H9 (cell line): ENCODE data around the gene PIK3C2B. TPM values are rescaled to one million over a fixed set of nuclear protein-coding genes. Genes with fewer than 3 reads are reported as not detected.

ENCODE experiments used
- DNase-seq: peaks from one replicate; pipeline ENCODE4 v3.0.0-alpha.2; 2017
- H2AFZ ChIP-seq: one replicate; pipeline ENCODE4 v1.6.1; 2013; ENCODE audit warnings: mild to moderate bottlenecking, low read length, control low read depth, moderate library complexity
- H2AK5ac ChIP-seq: 2 replicates; pipeline ENCODE4 v1.6.1; 2013; ENCODE audit warnings: low read length, control low read depth, mixed read lengths; ENCODE audit not compliant: insufficient read length
- H2BK120ac ChIP-seq: one replicate; pipeline ENCODE4 v1.6.1; 2013; ENCODE audit warnings: low read depth, mild to moderate bottlenecking, low read length, control low read depth, inconsistent platforms; ENCODE audit not compliant: poor library complexity, severe bottlenecking
- H2BK12ac ChIP-seq: 2 replicates; pipeline ENCODE4 v1.6.1; 2013; ENCODE audit warnings: low read length, control low read depth, mixed read lengths, low read depth; ENCODE audit not compliant: insufficient read length
- H2BK15ac ChIP-seq: 2 replicates; pipeline ENCODE4 v1.6.1; 2013; ENCODE audit warnings: low read depth, low read length, control low read depth
- H2BK20ac ChIP-seq: one replicate; pipeline ENCODE4 v1.6.1; 2013; ENCODE audit warnings: low read depth, mild to moderate bottlenecking, low read length, control low read depth, inconsistent platforms; ENCODE audit not compliant: poor library complexity, severe bottlenecking
- H2BK5ac ChIP-seq: 2 replicates; pipeline ENCODE4 v1.6.1; 2013; ENCODE audit warnings: low read length, control low read depth, mixed read lengths; ENCODE audit not compliant: insufficient read length
- H3K14ac ChIP-seq: 2 replicates; pipeline ENCODE4 v1.6.1; 2013; ENCODE audit warnings: low read length, control low read depth; ENCODE audit not compliant: insufficient read depth
- H3K18ac ChIP-seq: 2 replicates; pipeline ENCODE4 v1.6.1; 2013; ENCODE audit warnings: low read depth, mild to moderate bottlenecking, mixed read lengths, low read length, control low read depth; ENCODE audit not compliant: insufficient read length
- H3K23ac ChIP-seq: 2 replicates; pipeline ENCODE4 v1.6.1; 2013; ENCODE audit warnings: low read length, control low read depth, mixed read lengths, low read depth; ENCODE audit not compliant: insufficient read length
- H3K23me2 ChIP-seq: 2 replicates; pipeline ENCODE4 v1.6.1; 2013; ENCODE audit warnings: low read depth, mild to moderate bottlenecking, mixed read lengths, low read length, control low read depth; ENCODE audit not compliant: insufficient read length, poor library complexity, severe bottlenecking
- H3K27ac ChIP-seq: 2 replicates; pipeline ENCODE4 v1.5.1; 2013; ENCODE audit warnings: low read length, control low read depth, mixed read lengths, low read depth; ENCODE audit not compliant: insufficient read length
- H3K27me3 ChIP-seq: 2 replicates; pipeline ENCODE4 v1.6.1; 2013; ENCODE audit warnings: low read length, control low read depth, inconsistent platforms; ENCODE audit not compliant: insufficient read depth
- H3K4ac ChIP-seq: 2 replicates; pipeline ENCODE4 v1.6.1; 2013; ENCODE audit warnings: low read depth, mild to moderate bottlenecking, control low read depth, inconsistent platforms, low read length, moderate library complexity
- H3K4me1 ChIP-seq: 2 replicates; pipeline ENCODE4 v1.6.1; 2013; ENCODE audit warnings: low read length, control low read depth, inconsistent platforms; ENCODE audit not compliant: insufficient read depth
- H3K4me2 ChIP-seq: 2 replicates; pipeline ENCODE4 v1.6.1; 2013; ENCODE audit warnings: low read length, control low read depth, mixed read lengths; ENCODE audit not compliant: insufficient read length, insufficient read depth
- H3K56ac ChIP-seq: 2 replicates; pipeline ENCODE4 v1.6.1; 2013; ENCODE audit warnings: low read depth, mild to moderate bottlenecking, mixed read lengths, low read length, control low read depth; ENCODE audit not compliant: insufficient read length
- H3K79me1 ChIP-seq: 2 replicates; pipeline ENCODE4 v1.6.1; 2013; ENCODE audit warnings: low read depth, mild to moderate bottlenecking, moderate library complexity, low read length, control low read depth, inconsistent platforms; ENCODE audit not compliant: insufficient read depth, poor library complexity, severe bottlenecking
- H3K79me2 ChIP-seq: 2 replicates; pipeline ENCODE4 v1.6.1; 2013; ENCODE audit warnings: low read length, control low read depth, inconsistent platforms; ENCODE audit not compliant: insufficient read depth
- H3K9ac ChIP-seq: 2 replicates; pipeline ENCODE4 v1.6.1; 2013; ENCODE audit warnings: low read length, control low read depth, mixed read lengths; ENCODE audit not compliant: insufficient read length; ENCODE audit errors: extremely low read depth
- H3K9me3 ChIP-seq: one replicate; pipeline ENCODE4 v1.6.1; 2013; ENCODE audit warnings: low read depth, low read length, inconsistent platforms; ENCODE audit not compliant: control insufficient read depth
- H3T11ph ChIP-seq: one replicate; pipeline ENCODE4 v1.6.1; 2013; ENCODE audit warnings: mild to moderate bottlenecking, low read length, control low read depth, inconsistent platforms
- H4K20me1 ChIP-seq: one replicate; pipeline ENCODE4 v1.6.1; 2013; ENCODE audit not compliant: control insufficient read depth, insufficient read length, insufficient read depth
- H4K5ac ChIP-seq: 2 replicates; pipeline ENCODE4 v1.6.1; 2013; ENCODE audit warnings: low read depth, mild to moderate bottlenecking, mixed read lengths, low read length, control low read depth; ENCODE audit not compliant: insufficient read length
- H4K8ac ChIP-seq: replicated peaks from 2 replicates; pipeline ENCODE4 v1.6.1; 2013; ENCODE audit warnings: low read length, control low read depth, mixed read lengths, low read depth; ENCODE audit not compliant: insufficient read length
- H4K91ac ChIP-seq: 2 replicates; pipeline ENCODE4 v1.6.1; 2013; ENCODE audit warnings: low read depth, mild to moderate bottlenecking, moderate library complexity, mixed read lengths, low read length, control low read depth; ENCODE audit not compliant: insufficient read length
- H3K27ac Mint-ChIP-seq, 3 experiments: 2 replicates in 2 of 3; 3 replicates in 1 of 3; pipeline ENCODE4 v1.8.0; 2020 to 2021; ENCODE audit warnings: mixed read lengths in 3 of 3, mild to moderate bottlenecking in 1 of 3, moderate library complexity in 1 of 3
- H3K27me3 Mint-ChIP-seq: 2 replicates; pipeline ENCODE4 v1.8.0; 2021; ENCODE audit warnings: low read depth, mild to moderate bottlenecking, moderate library complexity, mixed read lengths
- H3K36me3 Mint-ChIP-seq, 3 experiments: 2 replicates in 2 of 3; 3 replicates in 1 of 3; pipeline ENCODE4 v1.8.0; 2020 to 2021; ENCODE audit warnings: low read depth in 3 of 3, mixed read lengths in 3 of 3; ENCODE audit not compliant: insufficient read depth in 1 of 3
- H3K4me1 Mint-ChIP-seq, 2 experiments: 2 replicates each; pipeline ENCODE4 v1.8.0; 2020; ENCODE audit warnings: mixed read lengths in 2 of 2
- H3K4me3 Mint-ChIP-seq, 2 experiments: 2 replicates in 1 of 2; 3 replicates in 1 of 2; pipeline ENCODE4 v1.8.0; 2020 to 2021; ENCODE audit warnings: mild to moderate bottlenecking in 2 of 2, mixed read lengths in 2 of 2, moderate library complexity in 1 of 2
- H3K9me3 Mint-ChIP-seq, 2 experiments: 2 replicates in 1 of 2; 3 replicates in 1 of 2; pipeline ENCODE4 v1.8.0; 2020; ENCODE audit warnings: mild to moderate bottlenecking in 2 of 2, mixed read lengths in 2 of 2, moderate library complexity in 1 of 2
- WGBS: extraction: QIAGEN DNeasy Blood & Tissue Kit; methylation state at CpG from one replicate; pipeline ENCODE4 v1.1.7; 2013; ENCODE audit warnings: missing lambda C conversion rate, low lambda C conversion rate, mixed read lengths; ENCODE audit not compliant: insufficient read length; ENCODE audit errors: extremely low coverage; 5-methylcytosine and 5-hydroxymethylcytosine counted together
- total RNA-seq: library from RNA; stranded (reverse); gene quantifications from 2 replicates; pipeline ENCODE4 v1.2.1, GENCODE V29; 2021
- TF ChIP-seq, protein P1 (sequence below): fragments of 200-600 bp; sonication (generic); conservative IDR thresholded peaks from 3 replicates; pipeline ENCODE4 v1.8.0; 2021; ENCODE audit warnings: antibody characterized with exemption, mild to moderate bottlenecking

PIK3C2B gene
- total RNA-seq, 1 experiment from 2014 or later, result 13.1 TPM

- H3K27me3 ChIP-seq, result no peaks in the 10 kb centered on the region
- Mint-ChIP-seq H3K9me3 (no peaks in the 10 kb centered on the region), H3K27ac (peak overlapping the region in 2 of 3 experiments; percentile 60 to 67; a peak in 3 of 7 replicates), H3K27me3 (peaks cover 24% of the 10 kb centered on the region), H3K4me1 (peaks cover 28 to 32% of the 10 kb centered on the region in 2 experiments), H3K4me3 (peak overlapping the region; percentile 74 to 88), H3K36me3 (no peaks in the 10 kb centered on the region)
- H3K4me2 ChIP-seq, result peak overlapping the region; percentile 78
- peaks cover 9% of the 10 kb centered on the region; the same call in 1 of the 2 replicates for H3K4me1 ChIP-seq
- no peak overlapping the region for H2AK5ac ChIP-seq
- no peaks in the 10 kb centered on the region for H4K20me1 ChIP-seq
- no peaks in the 10 kb centered on the region for H3K9me3 ChIP-seq
- H2AFZ ChIP-seq, result peak overlapping the region; percentile 26
- H3K79me1 ChIP-seq, result no peaks in the 10 kb centered on the region
- H3K79me2 ChIP-seq, result no peaks in the 10 kb centered on the region
- H3T11ph ChIP-seq, result no peak overlapping the region
- H3K27ac ChIP-seq, result no peak overlapping the region
- H3K56ac ChIP-seq, result no peak overlapping the region
- H2BK20ac ChIP-seq, result no peak overlapping the region
- TF ChIP-seq, protein P1, sequence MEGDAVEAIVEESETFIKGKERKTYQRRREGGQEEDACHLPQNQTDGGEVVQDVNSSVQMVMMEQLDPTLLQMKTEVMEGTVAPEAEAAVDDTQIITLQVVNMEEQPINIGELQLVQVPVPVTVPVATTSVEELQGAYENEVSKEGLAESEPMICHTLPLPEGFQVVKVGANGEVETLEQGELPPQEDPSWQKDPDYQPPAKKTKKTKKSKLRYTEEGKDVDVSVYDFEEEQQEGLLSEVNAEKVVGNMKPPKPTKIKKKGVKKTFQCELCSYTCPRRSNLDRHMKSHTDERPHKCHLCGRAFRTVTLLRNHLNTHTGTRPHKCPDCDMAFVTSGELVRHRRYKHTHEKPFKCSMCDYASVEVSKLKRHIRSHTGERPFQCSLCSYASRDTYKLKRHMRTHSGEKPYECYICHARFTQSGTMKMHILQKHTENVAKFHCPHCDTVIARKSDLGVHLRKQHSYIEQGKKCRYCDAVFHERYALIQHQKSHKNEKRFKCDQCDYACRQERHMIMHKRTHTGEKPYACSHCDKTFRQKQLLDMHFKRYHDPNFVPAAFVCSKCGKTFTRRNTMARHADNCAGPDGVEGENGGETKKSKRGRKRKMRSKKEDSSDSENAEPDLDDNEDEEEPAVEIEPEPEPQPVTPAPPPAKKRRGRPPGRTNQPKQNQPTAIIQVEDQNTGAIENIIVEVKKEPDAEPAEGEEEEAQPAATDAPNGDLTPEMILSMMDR, result no peak
- H3K23ac ChIP-seq, result no peak overlapping the region
- H3K9ac ChIP-seq, result peak overlapping the region; percentile 29
- DNase-seq, result no peak
- no peak overlapping the region for H2BK15ac ChIP-seq
- H4K91ac ChIP-seq, result no peak overlapping the region
- H3K18ac ChIP-seq, result no peak overlapping the region
- no peak overlapping the region for H3K14ac ChIP-seq
- H2BK5ac ChIP-seq, result no peak overlapping the region
- no peak overlapping the region for H2BK120ac ChIP-seq
- WGBS, result no CpG with 5 or more reads among the region's 17 CpGs
- H4K8ac ChIP-seq, result no peak overlapping the region
- no peak overlapping the region for H2BK12ac ChIP-seq
- no peak overlapping the region for H4K5ac ChIP-seq
- H3K23me2 ChIP-seq, result peaks cover 16% of the 10 kb centered on the region
- H3K4ac ChIP-seq, result no peak overlapping the region
Measured at GRCh38 chr1:204495078-204495753, 611 bp upstream of the PIK3C2B start.
